Activated gamma-delta T cell (primary cell): Measurements from ENCODE around the gene ATP10A.
"Not testable (repeated sequence)": the region's sequence is repeated elsewhere in the genome, so short reads cannot be mapped to it uniquely, and the experiment has no call there.

Experiments
- DNase-seq: peaks from one replicate; lab custom pipeline; 2025; lab: John Stamatoyannopoulos, UW

The ATP10A gene

DNA sequence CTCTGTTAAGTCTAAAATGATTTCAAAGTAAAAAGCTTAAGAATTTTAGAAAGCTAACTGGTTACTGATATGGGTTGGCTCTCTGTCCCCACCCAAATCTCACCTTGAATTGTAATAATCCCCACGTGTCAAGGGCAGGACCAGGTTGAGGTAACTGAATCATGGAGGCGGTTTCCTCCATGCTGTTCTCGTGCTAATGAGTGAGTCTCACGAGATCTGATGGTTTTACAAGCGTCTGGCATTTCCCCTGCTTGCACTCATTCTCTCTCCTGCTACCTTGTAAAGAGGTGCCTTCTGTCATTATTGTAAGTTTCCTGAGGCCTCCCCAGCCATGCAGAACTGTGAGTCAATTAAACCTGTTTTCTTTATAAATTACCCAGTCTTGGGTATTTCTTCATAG, 7.1 kb downstream of the ATP10A start:
- not testable (repeated sequence) for DNase-seq

- DNase-seq = no peak
Measured at GRCh38 chr15:25852661-25853524, 10.2 kb downstream of the ATP10A start.

GRCh38 chr15:25852027-25852426, 11.1 kb downstream of the ATP10A start:
- no peak for DNase-seq

DNA sequence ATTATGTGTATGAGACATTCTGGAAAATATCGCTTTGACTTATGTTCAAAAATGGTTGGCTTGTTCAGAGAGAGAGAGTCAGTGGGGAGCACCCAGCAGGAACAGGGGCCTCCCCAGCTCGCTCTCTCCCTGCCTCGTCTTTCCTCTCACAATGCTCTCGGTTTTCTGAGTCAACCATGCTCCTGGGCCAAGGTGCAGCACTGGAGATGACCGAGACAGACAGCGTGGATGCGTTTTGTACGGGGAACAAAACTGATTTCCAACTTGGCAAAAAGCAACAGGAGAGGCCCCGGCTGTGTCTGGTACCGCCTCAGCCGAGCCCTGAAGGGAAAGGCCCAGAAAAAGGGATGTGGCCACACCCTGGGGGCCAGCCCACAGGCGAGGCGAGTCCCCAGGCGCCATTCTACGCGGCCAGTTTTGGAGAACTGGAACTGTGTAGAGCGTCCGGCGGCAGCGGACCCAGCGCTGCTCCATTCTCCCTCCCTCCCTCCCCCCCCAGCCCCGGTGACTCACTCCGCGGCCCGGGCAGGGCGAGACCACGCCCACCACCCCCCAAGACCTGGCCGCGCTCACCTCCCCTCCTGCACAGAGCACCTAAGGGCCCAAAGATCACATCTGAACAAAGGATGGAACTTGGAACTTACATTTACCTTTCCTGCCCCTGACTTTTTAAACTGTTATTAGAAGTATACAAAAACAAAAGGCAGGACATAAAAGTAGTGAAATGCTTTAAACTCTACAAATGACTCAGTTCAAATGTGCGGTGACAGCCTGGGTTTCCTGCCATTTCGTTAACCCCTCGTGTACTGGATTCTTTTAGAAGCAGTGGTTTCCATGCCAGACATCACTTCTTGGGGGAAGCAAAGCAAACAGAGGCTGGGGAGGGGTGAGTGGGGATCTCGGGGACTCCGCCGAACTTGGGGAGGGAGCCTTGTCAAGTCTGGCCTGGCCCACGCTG, 12.7 kb downstream of the ATP10A start:
- peak; percentile 52 for DNase-seq

DNA sequence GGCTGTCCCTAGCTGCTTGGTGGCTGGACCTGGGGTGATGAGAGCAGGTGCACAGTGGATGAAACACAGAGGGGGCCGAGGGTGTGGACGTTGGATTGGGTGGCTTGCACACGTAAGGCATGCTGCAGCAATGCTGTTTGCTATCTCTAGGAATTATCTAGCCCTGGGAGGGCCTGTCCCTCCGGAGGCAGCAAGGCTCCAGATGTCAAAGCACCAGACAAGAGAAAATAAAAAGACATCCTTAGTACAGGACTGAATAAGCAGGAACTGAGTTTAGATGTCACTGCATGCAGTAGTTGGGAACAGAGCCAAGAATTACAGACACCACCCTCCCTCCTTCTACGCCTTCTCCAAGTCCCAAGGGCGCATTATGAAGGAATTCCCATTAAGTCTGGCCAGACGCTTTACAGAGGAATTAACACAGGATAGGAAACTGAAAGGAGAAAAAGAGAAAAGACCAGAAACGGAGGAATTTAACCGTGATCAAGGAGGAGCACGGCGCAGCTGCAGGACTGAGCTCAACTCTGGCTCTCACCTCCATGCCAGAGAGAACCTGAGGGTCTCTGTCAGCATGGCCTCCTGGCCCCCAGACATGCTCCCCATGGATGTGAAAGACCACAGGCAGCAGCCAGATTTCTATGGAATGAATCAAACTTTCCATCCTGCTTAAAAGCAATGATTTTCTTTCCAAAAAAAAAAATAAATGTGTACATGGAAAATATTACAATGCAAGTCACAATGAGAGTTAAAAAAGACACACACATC, 13.8 kb downstream of the ATP10A start:
- no peak for DNase-seq

DNA sequence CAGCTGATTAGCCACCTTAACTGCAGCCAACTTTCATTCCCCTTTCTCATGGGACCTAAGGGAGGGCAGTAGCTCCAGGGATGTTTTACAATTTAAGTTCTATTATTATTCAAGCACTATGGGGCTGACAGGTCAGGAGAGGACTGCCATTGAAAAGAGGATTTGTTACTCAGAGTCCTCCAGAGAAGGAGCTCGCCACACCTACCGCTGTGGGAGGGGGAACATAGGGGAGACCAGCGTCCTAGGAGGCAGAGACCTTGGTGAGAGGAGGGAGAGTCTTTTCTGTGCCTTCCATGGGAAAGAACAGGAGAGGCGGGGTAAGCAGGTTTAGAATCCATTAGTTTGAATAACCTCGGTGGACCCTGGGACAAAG, 14.4 kb downstream of the ATP10A start:
- no peak for DNase-seq

- no peak for DNase-seq
Measured at GRCh38 chr15:25848325-25848724, 14.8 kb downstream of the ATP10A start.

DNA sequence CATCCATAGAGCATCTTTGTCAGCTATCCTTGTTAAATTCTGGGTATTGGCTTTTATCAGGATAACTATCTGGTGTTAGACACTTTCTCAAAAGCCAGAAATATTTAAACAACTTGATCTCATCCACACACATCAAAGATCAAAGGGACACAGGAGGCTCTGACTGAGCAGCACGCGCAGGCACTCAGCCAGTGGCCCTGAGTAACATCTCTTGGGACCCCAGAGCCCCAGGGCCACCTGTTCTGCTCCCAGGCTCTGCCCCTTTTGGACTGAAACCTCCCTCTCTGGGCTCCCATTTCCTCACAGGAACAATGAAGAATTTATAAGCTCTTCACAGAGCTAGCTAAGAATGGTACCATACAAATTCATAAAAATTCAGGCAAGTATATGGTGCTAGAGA, 16.1 kb downstream of the ATP10A start:
- DNase-seq = no peak

GRCh38 chr15:25846377-25846776, 16.8 kb downstream of the ATP10A start:
- DNase-seq = no peak

DNA sequence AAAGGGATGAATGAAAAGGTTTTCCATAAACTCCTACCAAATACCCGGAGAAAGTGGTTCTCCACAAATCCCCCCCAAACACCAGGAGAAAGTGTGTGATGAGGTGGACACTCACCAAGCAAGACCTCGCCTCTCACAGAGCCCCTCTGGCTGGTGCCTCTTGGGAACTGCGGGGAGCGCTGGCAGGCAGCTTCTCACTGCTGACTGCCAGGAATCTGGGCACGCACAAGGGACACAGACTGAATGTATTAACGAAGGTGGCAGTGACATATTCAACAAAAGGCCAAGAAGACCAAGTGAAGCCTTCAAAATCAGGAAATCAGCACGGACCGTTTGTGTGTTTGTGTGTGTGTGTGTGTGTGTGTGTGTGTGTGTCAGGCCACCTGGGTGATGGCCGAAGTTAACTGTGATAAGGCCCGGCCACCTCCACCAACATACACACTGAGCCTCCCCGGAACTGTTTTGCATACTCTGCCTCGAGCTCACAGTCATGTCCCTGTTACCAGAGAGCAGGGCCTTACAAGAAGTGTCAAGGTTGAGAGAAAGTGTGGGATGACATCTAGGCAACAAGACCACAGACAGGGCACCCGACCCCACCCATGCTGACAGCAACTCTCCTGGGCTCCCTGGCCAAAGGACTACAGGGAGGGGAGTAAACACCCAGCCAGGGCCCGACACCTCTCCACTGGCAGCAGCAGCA, 18.0 kb downstream of the ATP10A start:
- DNase-seq = no peak

- no peak for DNase-seq
Measured at GRCh38 chr15:25844542-25844941, 18.6 kb downstream of the ATP10A start.

DNA sequence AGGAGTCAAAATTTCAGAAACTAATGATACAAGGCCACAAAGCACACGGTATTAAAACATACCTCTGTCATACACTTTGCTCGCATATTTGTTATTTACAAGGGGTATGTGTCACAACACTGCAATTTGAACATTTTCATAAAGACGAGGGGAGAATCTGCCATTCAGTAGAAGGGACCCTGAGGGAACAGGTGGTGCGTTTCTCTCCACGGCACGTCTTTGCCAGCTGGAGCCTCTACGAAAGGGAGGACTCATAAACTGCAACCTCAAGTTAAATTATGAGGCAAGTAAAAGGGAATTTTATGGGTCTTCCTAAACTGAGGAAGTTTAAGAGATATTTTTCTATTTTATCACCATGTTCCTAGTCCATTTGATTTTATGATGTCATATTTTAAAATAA, 19.1 kb downstream of the ATP10A start:
- DNase-seq = no peak

DNA sequence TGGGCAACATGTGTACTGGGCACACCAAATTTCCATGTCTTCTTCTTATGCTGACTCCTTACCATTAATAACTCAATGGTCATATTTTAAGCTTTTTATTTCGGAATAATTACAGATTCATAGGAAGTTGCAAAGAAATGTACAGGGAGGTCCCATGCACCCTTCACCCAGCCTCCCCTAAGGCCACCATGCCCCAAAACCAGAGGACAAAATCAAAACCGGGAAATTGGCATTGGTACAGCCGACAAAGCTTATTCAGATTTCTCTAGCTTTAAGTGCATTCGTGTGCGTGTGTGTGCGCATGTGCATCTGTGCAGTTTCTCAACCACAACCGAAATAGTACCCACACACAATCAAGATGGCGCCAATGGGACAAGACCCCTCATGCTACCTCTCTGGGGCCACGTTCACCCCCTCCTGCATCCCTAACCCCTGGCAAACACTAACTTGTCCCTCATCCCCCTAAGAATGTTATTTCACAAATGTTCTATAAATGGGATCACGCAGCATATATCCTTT, 23.4 kb downstream of the ATP10A start:
- no peak for DNase-seq

DNA sequence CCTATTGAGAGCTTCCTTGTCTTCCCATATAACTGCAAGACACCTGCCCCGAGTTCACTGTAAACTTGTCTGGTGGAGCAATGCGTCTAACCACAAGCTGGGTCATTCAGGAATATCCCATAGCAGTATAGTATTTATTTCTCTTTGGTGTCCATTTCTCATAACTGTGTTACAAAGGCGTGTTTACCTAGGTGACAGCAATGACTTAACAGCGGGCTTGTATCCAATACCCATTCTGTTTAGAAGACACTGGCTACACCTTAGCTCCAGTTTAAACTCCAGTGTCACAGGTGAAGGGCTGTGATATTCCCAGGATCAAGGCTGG, 24.3 kb downstream of the ATP10A start:
- DNase-seq = no peak

- no peak for DNase-seq
Measured at GRCh38 chr15:25838191-25838870, 24.8 kb downstream of the ATP10A start.

GRCh38 chr15:25832158-25832557, 31.0 kb downstream of the ATP10A start:
- no peak for DNase-seq

- DNase-seq = no peak
Measured at GRCh38 chr15:25830844-25831451, 32.2 kb downstream of the ATP10A start.

DNA sequence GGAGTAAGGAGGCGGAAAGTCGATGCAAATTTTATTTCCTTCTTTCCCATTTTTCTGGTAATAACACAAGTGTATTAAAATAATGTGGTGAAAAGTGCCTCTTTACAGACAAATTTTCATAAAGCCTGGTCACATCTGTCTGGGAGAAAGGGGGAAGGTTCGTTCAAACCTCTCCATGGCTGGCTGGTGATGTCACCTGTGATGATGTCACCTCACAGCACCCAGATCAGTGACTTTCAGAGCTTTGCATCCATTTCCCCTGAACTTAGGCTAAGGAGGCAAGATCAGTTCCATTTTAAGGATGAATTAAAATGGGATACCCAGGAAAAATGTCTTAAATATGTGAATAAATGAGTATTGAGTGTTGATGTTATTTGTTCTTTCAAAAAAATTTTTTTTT, 34.1 kb downstream of the ATP10A start:
- DNase-seq = no peak

GRCh38 chr15:25825207-25825606, 37.9 kb downstream of the ATP10A start:
- DNase-seq = no peak

GRCh38 chr15:25824618-25825017, 38.5 kb downstream of the ATP10A start:
- no peak for DNase-seq
